GM12878 (cell line): ENCODE data around the gene PSMC3. TPM values are rescaled to one million over a fixed set of nuclear protein-coding genes. Genes with fewer than 3 reads are reported as not detected.
A peak's percentile ranks its signal among the peaks of the same experiment; 100 is the strongest.

Experiments
- ATAC-seq: fragments of 200-7000 bp; cut with Tn5 transposase; 3 replicates; pipeline ENCODE4 v1.9.1; 2020; ENCODE audit warnings: mild to moderate bottlenecking, moderate library complexity
- BruUV-seq: library from RNA; stranded (reverse); fragments of 400-500 nt; replicated peaks from 2 replicates; lab custom pipeline; 2021; lab: Mats Ljungman, UMichigan
- CTCF ChIA-PET: fragments of 300-600 bp; sonication (Branson Sonifier 250); formaldehyde crosslinking; extraction: SDS; loops from one replicate; lab custom pipeline; 2021; ENCODE audit warnings: inconsistent platforms; lab: Yijun Ruan, JAX
- POLR2A ChIA-PET: fragments of 350-600 bp; formaldehyde crosslinking; extraction: SDS; loops from one replicate; lab custom pipeline; 2021; ENCODE audit warnings: inconsistent platforms; lab: Charles Lee
- RAD21 ChIA-PET: fragments of 300-600 bp; sonication (Branson Sonifier 250); formaldehyde crosslinking; loops from one replicate; lab custom pipeline; 2023; ENCODE audit warnings: antibody characterized with exemption; ENCODE audit not compliant: unreplicated experiment; lab: Charles Lee
- SMC1A ChIA-PET: fragments of 300-600 bp; sonication (Branson Sonifier 250); formaldehyde crosslinking; loops from one replicate; lab custom pipeline; 2023; ENCODE audit not compliant: unreplicated experiment, uncharacterized antibody; lab: Charles Lee
- DNase-seq: peaks from one replicate; pipeline ENCODE4 v3.0.0-alpha.2; 2011; ENCODE audit warnings: low read depth, low spot score
- FAIRE-seq: peaks from 3 replicates; lab custom pipeline; 2011; peaks lifted over from hg19 to GRCh38; lab: Jason Lieb, UNC
- H2AFZ ChIP-seq: 2 replicates; pipeline ENCODE4 v1.6.0; 2011; ENCODE audit warnings: low read depth, low read length, control low read depth; ENCODE audit not compliant: control insufficient read depth
- H3K27ac ChIP-seq: 2 replicates; pipeline ENCODE4 v1.5.1; 2011; ENCODE audit warnings: control low read depth; ENCODE audit not compliant: control insufficient read depth, insufficient read depth
- H3K27me3 ChIP-seq, 2 experiments: replicated peaks in 1 of 2; 2 replicates each; pipeline versions ENCODE4 v1.6.0 to v1.6.1; 2011; ENCODE audit warnings: low read length in 1 of 2; ENCODE audit not compliant: control insufficient read depth in 2 of 2, insufficient read depth in 2 of 2
- H3K36me3 ChIP-seq, 2 experiments: 2 replicates each; pipeline ENCODE4 v1.5.1; 2011; ENCODE audit warnings: low read length in 1 of 2; ENCODE audit not compliant: control insufficient read depth in 2 of 2, insufficient read depth in 2 of 2
- H3K4me1 ChIP-seq: 2 replicates; pipeline ENCODE4 v1.6.1; 2011; ENCODE audit warnings: mild to moderate bottlenecking, low read length, moderate library complexity, mixed read lengths; ENCODE audit not compliant: control insufficient read depth, insufficient read depth
- H3K4me2 ChIP-seq: 2 replicates; pipeline ENCODE4 v1.6.0; 2011; ENCODE audit warnings: control low read depth; ENCODE audit not compliant: control insufficient read depth, insufficient read depth
- H3K4me3 ChIP-seq: fragments of 200-600 bp; sonication (generic); 2 replicates; pipeline ENCODE4 v1.5.1; 2016
- H3K79me2 ChIP-seq: 2 replicates; pipeline ENCODE4 v1.6.0; 2011; ENCODE audit warnings: low read length; ENCODE audit not compliant: control insufficient read depth, insufficient read depth
- H3K9ac ChIP-seq: 2 replicates; pipeline ENCODE4 v1.8.0; 2011; ENCODE audit warnings: low read length, control low read depth, mixed read lengths; ENCODE audit not compliant: control insufficient read depth, insufficient read depth
- H3K9me3 ChIP-seq: replicated peaks from 3 replicates; pipeline ENCODE4 v1.5.1; 2011; ENCODE audit warnings: mild to moderate bottlenecking, low read length; ENCODE audit not compliant: control insufficient read depth, insufficient read depth
- H4K20me1 ChIP-seq: 2 replicates; pipeline ENCODE4 v1.6.0; 2011; ENCODE audit not compliant: control insufficient read depth, insufficient read depth
- GATAD2B ChIP-seq: fragments of 450-650 bp; conservative IDR thresholded peaks from 2 replicates; pipeline ENCODE4 v1.6.1; 2017; ENCODE audit warnings: low read depth, mild to moderate bottlenecking, moderate library complexity
- MTA3 ChIP-seq: IDR thresholded peaks from 2 replicates; pipeline ENCODE4 v1.6.1; 2012; ENCODE audit warnings: low read length, inconsistent platforms, borderline replicate concordance
- NFIC ChIP-seq: IDR thresholded peaks from 2 replicates; pipeline ENCODE4 v1.6.1; 2012; ENCODE audit warnings: low read depth, mild to moderate bottlenecking, inconsistent platforms, low read length, moderate library complexity
- YY1 ChIP-seq: IDR thresholded peaks from 2 replicates; pipeline ENCODE4 v1.6.1; 2011; ENCODE audit warnings: low read depth, mild to moderate bottlenecking, low read length
- ZNF687 ChIP-seq: fragments of 450-650 bp; IDR thresholded peaks from 2 replicates; pipeline ENCODE4 v1.6.1; 2017; ENCODE audit warnings: mild to moderate bottlenecking, moderate library complexity
- WGBS: methylation state at CpG from one replicate; pipeline ENCODE4 v1.1.6; 2016; ENCODE audit warnings: low lambda C conversion rate; ENCODE audit not compliant: insufficient replicate concordance, insufficient coverage; ENCODE audit errors: missing lambda C conversion rate; 5-methylcytosine and 5-hydroxymethylcytosine counted together
- in situ Hi-C: fragments of 300-500 bp; cut with MboI; formaldehyde crosslinking; loops from 9 replicates; pipeline ENCODE4 v1.14.3; 2018; ENCODE audit warnings: mixed read lengths
- intact Hi-C: fragments of 100-400 bp; cut with micrococcal nuclease; formaldehyde crosslinking; loops from one replicate; pipeline ENCODE4 v1.14.2; 2022; ENCODE audit not compliant: unreplicated experiment
- polyA plus RNA-seq, 11 experiments: library from polyadenylated mRNA; depleted of rRNA in 4 of 11; unstranded in 6 of 11; stranded (reverse) in 5 of 11; fragments of >200 nt; fragmentation: Nextera tagmentation in 4 of 11; fragmentation: Illumina TruSeq in 1 of 11; extraction: Ambion mirVana in 4 of 11; extraction: Trizol in 1 of 11; gene quantifications; 1 replicate in 1 of 11; 2 replicates in 10 of 11; pipeline versions ENCODE4 v1.2.1 to v1.2.3, GENCODE V29; 2011 to 2016; ENCODE audit warnings: inconsistent platforms in 2 of 11, missing spikeins in 2 of 11, low read depth in 1 of 11
- total RNA-seq, 4 experiments: library from RNA; depleted of rRNA in 3 of 4; stranded (reverse); fragments of >200 nt in 3 of 4; fragmentation: Illumina TruSeq in 1 of 4; extraction: Trizol in 1 of 4; gene quantifications; 2 replicates each; pipeline versions ENCODE4 v1.2.1 to v1.2.3, GENCODE V29; 2013 to 2021
- TF ChIP-seq, protein P1 (sequence below): IDR thresholded peaks from 2 replicates; pipeline ENCODE4 v1.6.1; 2012; ENCODE audit warnings: mild to moderate bottlenecking, low read depth, low read length

PSMC3 gene
- total and polyA plus RNA-seq, 10 of the 15 experiments (the other 5 are each of a cell fraction or from before 2014, with no cell fraction given), result 39.5 to 289 (median 155) TPM

DNA sequence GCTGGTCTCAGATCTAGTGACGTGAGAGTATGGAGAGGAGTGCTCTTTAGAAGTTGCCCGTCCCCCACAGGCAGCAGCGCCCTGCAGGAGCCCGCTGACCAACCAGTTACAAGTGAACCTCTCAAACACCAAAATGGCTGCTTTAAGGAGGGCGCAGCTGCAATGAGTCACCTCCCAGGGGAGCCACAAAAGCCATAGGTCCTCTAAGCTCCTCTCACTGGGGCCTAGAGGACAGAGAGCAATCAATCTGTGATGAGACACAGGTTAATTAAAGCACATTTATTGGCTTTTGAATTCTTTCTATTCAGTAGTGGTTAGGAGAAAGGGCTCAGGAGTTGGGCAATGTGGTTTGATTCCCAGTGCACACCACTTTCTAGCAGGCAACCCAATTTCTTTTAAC lies 38.2 kb upstream of the PSMC3 start:
- DNase-seq, result no peak
- no peaks in the 10 kb centered on the region; the same call in 1 of the 2 replicates for H4K20me1 ChIP-seq
- H3K9me3 ChIP-seq, result no peaks in the 10 kb centered on the region
- intact Hi-C loops, result no loop called here
- no TSS peak for BruUV-seq
- RAD21 ChIA-PET, result no interaction called here
- SMC1A ChIA-PET, result interaction anchor here (0.7 to 1.3 kb wide), 4 partner anchors 10 to 95 kb away, joined by 3 to 4 read pairs (median 3); no protein-coding TSS in a partner anchor
- CTCF ChIA-PET, result interaction anchor here (1.2 to 1.6 kb wide), 3 partner anchors 11 to 389 kb away, joined by 3 to 4 read pairs (median 3); no protein-coding TSS in a partner anchor
- H3K27me3 ChIP-seq, result no peaks in the 10 kb centered on the region
- 92% methylated on average over 5 of the region's 5 CpGs for WGBS
- H3K27ac ChIP-seq, result no peak overlapping the region
- TF ChIP-seq GATAD2B (no peak), YY1 (0 out of 2 replicates have a peak, but pooled peaks have one; percentile 32), MTA3 (no peak), NFIC (no peak), ZNF687 (no peak)
- TF ChIP-seq, protein P1, sequence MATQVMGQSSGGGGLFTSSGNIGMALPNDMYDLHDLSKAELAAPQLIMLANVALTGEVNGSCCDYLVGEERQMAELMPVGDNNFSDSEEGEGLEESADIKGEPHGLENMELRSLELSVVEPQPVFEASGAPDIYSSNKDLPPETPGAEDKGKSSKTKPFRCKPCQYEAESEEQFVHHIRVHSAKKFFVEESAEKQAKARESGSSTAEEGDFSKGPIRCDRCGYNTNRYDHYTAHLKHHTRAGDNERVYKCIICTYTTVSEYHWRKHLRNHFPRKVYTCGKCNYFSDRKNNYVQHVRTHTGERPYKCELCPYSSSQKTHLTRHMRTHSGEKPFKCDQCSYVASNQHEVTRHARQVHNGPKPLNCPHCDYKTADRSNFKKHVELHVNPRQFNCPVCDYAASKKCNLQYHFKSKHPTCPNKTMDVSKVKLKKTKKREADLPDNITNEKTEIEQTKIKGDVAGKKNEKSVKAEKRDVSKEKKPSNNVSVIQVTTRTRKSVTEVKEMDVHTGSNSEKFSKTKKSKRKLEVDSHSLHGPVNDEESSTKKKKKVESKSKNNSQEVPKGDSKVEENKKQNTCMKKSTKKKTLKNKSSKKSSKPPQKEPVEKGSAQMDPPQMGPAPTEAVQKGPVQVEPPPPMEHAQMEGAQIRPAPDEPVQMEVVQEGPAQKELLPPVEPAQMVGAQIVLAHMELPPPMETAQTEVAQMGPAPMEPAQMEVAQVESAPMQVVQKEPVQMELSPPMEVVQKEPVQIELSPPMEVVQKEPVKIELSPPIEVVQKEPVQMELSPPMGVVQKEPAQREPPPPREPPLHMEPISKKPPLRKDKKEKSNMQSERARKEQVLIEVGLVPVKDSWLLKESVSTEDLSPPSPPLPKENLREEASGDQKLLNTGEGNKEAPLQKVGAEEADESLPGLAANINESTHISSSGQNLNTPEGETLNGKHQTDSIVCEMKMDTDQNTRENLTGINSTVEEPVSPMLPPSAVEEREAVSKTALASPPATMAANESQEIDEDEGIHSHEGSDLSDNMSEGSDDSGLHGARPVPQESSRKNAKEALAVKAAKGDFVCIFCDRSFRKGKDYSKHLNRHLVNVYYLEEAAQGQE, result no peak
- TF ChIP-seq, all 136 proteins: peak for 1
- Histone ChIP-seq H3K4me2 (no peak overlapping the region), H2AFZ (no peak overlapping the region), H3K4me3 (no peak overlapping the region), H3K79me2 (no peaks in the 10 kb centered on the region; the same call in 1 of the 2 replicates), H3K9ac (no peak overlapping the region), H3K36me3 (peaks cover 21 to 23% of the 10 kb centered on the region in 2 experiments), H3K4me1 (no peaks in the 10 kb centered on the region)
- FAIRE-seq (no peak), ATAC-seq (no peak)
- POLR2A ChIA-PET, result no interaction called here
- in situ Hi-C loops, result no loop called here
